Memory B cell (primary cell): Measurements from ENCODE around the gene IRAK2.

ENCODE experiments used
- ATAC-seq: fragments of 150-1000 bp; cut with Tn5 transposase; 2 replicates; pipeline ENCODE4 v1.10.0; 2021; ENCODE audit warnings: low read depth, mild to moderate bottlenecking, moderate library complexity
- DNase-seq, 2 donors: peaks; one replicate each; pipeline ENCODE4 v3.0.0; 2022; ENCODE audit warnings: low spot score in 2 of 2
- H3K27ac Mint-ChIP-seq: one replicate; pipeline ENCODE4 v1.8.0; 2022; ENCODE audit warnings: mild to moderate bottlenecking, moderate library complexity, mixed read lengths
- H3K27me3 Mint-ChIP-seq: one replicate; pipeline ENCODE4 v1.8.0; 2022; ENCODE audit warnings: mixed read lengths
- H3K36me3 Mint-ChIP-seq: one replicate; pipeline ENCODE4 v1.8.0; 2022; ENCODE audit warnings: mild to moderate bottlenecking, mixed read lengths
- H3K4me1 Mint-ChIP-seq: one replicate; pipeline ENCODE4 v1.8.0; 2022; ENCODE audit warnings: mixed read lengths
- H3K4me3 Mint-ChIP-seq: one replicate; pipeline ENCODE4 v1.8.0; 2022; ENCODE audit warnings: mild to moderate bottlenecking, moderate library complexity, mixed read lengths
- H3K9me3 Mint-ChIP-seq: one replicate; pipeline ENCODE4 v1.8.0; 2022; ENCODE audit warnings: mixed read lengths

Gene IRAK2

DNA sequence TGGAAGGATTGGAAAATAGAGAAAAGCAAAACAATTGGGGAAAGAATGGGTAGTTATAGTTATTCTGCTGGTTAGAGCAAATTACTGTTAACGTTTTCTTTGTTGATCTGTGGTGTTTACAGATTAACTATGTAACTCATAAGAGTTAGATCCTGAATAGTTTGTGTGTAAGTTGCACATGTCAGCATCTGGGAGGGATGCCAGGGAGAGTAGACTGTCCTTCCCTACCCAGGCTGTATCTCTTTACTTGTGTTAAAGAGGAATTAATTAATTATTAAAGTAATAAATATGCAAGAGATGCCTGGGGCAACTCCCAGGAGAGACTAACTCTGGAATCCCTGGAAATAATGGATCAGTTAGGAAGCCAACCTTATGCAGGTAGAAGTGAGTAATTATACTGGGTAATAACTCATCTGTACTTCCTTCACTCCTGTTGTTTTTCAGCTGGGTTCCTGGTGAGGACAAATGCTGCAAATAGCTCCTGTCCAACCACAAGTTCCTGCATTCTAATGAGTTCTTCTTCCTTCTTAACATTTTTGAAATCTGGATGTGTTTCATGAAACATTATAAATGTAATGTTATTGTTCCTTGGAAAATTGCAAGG is 109.1 kb downstream of the IRAK2 start:
- Mint-ChIP-seq H3K36me3 (peaks cover 11% of the 10 kb centered on the region), H3K4me3 (no peak overlapping the region), H3K27me3 (no peaks in the 10 kb centered on the region), H3K9me3 (no peaks in the 10 kb centered on the region), H3K4me1 (peaks cover 16% of the 10 kb centered on the region), H3K27ac (peak overlapping the region; percentile 87)
- ATAC-seq (no peak), DNase-seq (no peak)

DNA sequence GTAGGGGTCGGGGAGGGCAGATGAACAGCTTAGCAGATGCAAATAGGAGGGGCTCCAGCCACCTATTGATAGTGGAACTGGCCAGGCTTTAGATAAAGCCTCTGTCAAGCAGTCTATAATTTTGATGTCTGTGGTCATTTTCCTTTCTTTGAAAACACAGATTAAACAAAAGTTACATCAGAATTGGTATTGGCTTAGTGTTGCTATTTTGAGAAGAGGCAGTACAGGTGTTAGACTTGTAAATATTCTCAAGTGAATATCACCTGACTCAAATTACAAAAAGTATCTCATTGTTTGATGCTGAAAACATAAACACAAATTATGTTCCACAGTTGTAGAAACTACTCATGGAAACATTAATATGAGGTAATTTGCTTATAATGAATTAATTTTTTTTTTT is 109.9 kb downstream of the IRAK2 start:
- no peak for DNase-seq
- ATAC-seq: no peak
- H3K9me3 Mint-ChIP-seq: no peaks in the 10 kb centered on the region
- no peaks in the 10 kb centered on the region for H3K27me3 Mint-ChIP-seq
- H3K4me1 Mint-ChIP-seq: peaks cover 14% of the 10 kb centered on the region
- H3K4me3 Mint-ChIP-seq: no peak overlapping the region
- peaks cover 11% of the 10 kb centered on the region for H3K36me3 Mint-ChIP-seq
- peak overlapping the region; percentile 87 for H3K27ac Mint-ChIP-seq

DNA sequence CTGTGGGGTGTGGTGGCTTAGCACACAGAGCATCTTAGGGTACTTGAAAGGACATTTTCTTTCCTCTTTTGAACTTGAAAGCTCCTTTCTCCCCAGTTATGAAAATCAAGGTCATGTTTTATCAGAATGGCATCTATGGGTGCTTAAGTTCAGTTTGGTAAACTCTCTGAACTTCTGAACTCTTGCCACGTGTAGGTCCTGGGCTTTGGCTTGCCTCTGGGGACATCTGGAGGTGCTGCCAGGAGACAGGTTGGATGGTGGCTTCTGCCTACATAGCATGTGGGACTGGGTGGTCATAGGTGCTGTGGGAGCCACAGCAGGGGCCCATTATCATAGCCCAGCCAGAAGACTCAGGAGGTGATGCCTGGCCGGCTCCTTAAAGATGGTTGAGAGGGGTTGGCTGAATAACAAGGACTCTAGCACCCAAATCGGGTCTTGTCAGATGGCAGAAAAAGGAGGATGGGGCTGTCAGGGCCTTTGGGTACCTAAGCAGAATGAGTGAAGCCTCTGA is 112.5 kb downstream of the IRAK2 start:
- Mint-ChIP-seq H3K27ac (peak overlapping the region; percentile 17), H3K9me3 (no peaks in the 10 kb centered on the region), H3K4me3 (no peak overlapping the region), H3K4me1 (peaks cover 14% of the 10 kb centered on the region), H3K27me3 (no peaks in the 10 kb centered on the region), H3K36me3 (peaks cover 14% of the 10 kb centered on the region)
- DNase-seq: no peak
- no peak for ATAC-seq

DNA sequence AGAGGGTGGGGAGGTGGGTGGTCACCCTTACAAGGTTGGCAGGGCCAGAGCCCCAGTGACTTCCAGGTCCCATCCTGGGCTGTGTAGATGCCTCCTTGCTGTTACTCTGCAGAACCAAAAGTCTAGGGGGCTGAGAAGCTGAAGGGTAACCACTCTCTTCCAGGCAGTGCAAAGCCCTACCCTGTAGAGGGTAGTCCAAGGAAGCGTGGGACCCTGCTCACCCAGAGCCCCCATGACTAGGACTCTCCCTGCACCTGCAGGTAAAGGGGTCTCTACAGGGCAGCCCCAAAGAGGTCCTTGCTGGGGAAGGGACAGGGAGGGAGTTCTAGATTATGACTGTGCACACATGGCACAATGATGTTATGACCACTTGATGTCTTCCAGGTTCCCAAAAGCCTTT is 113.8 kb downstream of the IRAK2 start:
- H3K36me3 Mint-ChIP-seq: peaks cover 12% of the 10 kb centered on the region
- H3K27me3 Mint-ChIP-seq: no peaks in the 10 kb centered on the region
- DNase-seq (no peak), ATAC-seq (no peak)
- H3K4me1 Mint-ChIP-seq: peaks cover 6% of the 10 kb centered on the region
- H3K27ac Mint-ChIP-seq: no peak overlapping the region
- no peak overlapping the region for H3K4me3 Mint-ChIP-seq
- H3K9me3 Mint-ChIP-seq: no peaks in the 10 kb centered on the region

DNA sequence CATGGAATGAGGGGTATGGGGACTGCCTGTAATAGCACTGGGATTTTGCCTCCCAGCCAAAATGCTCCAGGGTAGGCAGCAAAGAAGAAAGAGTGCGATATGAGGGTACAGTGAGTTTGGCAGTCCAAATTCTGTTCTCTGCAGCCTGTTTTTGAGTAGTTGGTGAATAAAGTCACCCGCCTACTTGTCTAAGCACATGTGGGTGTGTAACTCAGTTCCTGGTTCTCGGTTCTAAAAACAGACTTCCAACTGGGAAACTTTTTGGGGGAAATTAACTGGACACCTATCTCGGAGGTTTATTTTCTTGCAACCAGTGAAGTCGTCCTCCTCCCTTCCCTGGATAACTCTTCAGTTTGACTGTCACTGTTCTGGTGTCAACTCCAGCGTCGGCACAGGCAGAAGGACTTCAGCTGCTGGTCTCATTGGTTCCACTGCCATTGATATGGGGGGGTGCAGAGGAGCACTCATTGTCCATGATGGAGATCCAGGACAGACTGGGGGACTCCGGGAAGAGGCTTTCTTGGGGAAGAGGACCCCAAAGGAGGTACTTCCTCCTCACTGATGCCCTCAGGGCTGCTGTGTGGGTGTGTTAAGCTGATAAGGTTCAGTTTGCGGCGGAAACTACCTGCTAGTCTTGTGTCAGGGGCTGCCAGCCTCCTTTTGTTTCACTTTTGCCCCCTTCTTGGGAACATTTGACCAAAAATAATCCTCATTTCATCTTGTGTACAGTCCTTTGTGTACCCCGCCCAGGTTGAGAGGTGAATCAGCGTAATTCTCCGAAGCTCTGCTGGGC is 114.9 kb downstream of the IRAK2 start:
- H3K4me3 Mint-ChIP-seq: no peak overlapping the region
- DNase-seq: no peak
- peak overlapping the region; percentile 62 for H3K27ac Mint-ChIP-seq
- H3K36me3 Mint-ChIP-seq: peaks cover 12% of the 10 kb centered on the region
- H3K9me3 Mint-ChIP-seq: no peaks in the 10 kb centered on the region
- ATAC-seq: no peak
- H3K27me3 Mint-ChIP-seq: no peaks in the 10 kb centered on the region
- peaks cover 5% of the 10 kb centered on the region for H3K4me1 Mint-ChIP-seq

DNA sequence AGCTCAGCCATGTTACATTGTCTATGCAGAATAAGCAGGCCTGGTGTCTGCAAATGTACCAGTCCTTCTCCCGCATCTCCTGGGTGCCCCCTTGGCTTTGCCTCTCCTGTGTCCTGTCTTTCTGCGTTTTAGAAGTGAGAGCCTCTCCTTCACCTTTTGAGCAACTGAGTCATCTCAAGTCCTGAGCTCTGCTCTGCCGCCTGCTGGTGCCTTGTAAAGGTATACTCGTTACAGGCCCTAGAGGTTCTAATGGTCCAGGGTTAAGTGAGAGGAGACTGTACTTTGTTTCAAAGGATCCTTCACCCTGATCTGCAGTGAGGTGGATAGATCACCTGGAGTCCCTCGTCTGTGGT is 115.4 kb downstream of the IRAK2 start:
- H3K9me3 Mint-ChIP-seq: no peaks in the 10 kb centered on the region
- peak overlapping the region; percentile 62 for H3K27ac Mint-ChIP-seq
- H3K27me3 Mint-ChIP-seq: no peaks in the 10 kb centered on the region
- peaks cover 10% of the 10 kb centered on the region for H3K4me1 Mint-ChIP-seq
- no peak for ATAC-seq
- H3K4me3 Mint-ChIP-seq: no peak overlapping the region
- no peak for DNase-seq
- H3K36me3 Mint-ChIP-seq: peaks cover 12% of the 10 kb centered on the region

DNA sequence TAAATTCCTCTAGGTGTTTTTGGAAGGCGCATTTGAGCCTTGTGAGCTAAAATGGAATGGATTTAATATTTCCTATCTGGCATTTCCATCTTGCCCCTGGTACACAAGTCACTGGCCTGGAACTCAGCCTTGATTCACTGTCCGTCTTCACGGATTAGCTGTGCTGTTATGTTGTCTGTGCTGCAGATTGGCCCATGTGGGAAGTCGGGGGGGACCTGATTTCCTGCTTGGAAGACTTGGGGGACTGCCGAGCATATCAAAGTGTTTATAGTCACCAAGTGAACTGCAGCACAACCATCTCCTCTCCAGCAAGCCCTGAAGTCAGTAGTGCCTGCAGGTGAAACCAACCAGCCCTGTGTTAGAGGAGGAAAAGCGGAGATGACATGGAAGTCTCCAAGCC is 115.9 kb downstream of the IRAK2 start:
- ATAC-seq: no peak
- Mint-ChIP-seq H3K4me3 (no peak overlapping the region), H3K9me3 (no peaks in the 10 kb centered on the region), H3K4me1 (peaks cover 13% of the 10 kb centered on the region), H3K27ac (peak overlapping the region; percentile 62), H3K27me3 (no peaks in the 10 kb centered on the region), H3K36me3 (peaks cover 12% of the 10 kb centered on the region)
- no peak for DNase-seq

DNA sequence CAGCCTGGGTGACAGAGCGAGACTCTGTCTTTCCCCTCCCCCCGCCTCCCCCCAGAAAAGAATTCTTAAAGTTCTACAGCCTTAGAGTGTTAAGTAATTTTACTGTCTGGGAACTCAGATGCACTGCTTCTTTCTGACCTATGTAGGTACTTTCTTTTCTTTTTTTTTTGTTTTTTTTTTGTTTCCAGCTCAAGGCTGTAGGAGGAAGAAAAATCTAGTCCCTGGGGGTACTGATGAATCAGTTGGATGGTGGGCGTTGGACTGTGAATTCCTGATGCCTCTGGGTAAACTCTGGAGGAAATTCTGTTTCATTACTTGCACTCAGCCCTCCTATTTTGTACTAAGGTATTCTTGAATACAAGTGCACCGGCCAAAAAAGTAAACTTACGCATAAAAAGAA is 117.2 kb downstream of the IRAK2 start:
- H3K27me3 Mint-ChIP-seq: no peaks in the 10 kb centered on the region
- peaks cover 12% of the 10 kb centered on the region for H3K36me3 Mint-ChIP-seq
- H3K27ac Mint-ChIP-seq: no peak overlapping the region
- DNase-seq: no peak
- ATAC-seq: no peak
- H3K4me1 Mint-ChIP-seq: peaks cover 13% of the 10 kb centered on the region
- H3K9me3 Mint-ChIP-seq: no peaks in the 10 kb centered on the region
- no peak overlapping the region for H3K4me3 Mint-ChIP-seq

DNA sequence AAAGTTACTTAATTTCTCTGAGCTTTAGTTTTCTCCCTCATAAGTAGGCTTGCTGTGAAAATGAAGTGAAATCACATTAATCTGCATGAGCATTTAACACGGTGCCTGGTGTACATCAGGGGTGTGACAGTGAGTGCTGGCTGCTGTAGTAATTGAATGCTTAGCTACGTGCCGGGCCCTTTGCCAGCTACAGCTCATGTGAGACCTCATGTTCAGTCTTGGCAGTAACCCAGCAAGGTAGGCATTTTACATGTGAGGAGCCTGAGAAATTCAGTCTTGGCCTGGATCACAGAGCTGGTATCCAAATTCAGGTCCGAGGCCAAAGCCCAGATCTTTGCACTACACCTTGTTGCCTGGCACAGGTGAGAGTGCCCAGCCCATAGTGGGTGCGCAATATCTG is 118.9 kb downstream of the IRAK2 start:
- Mint-ChIP-seq H3K36me3 (peaks cover 7% of the 10 kb centered on the region), H3K27me3 (no peaks in the 10 kb centered on the region), H3K9me3 (no peaks in the 10 kb centered on the region), H3K4me1 (peaks cover 13% of the 10 kb centered on the region), H3K27ac (no peak overlapping the region), H3K4me3 (no peak overlapping the region)
- DNase-seq (no peak), ATAC-seq (no peak)

DNA sequence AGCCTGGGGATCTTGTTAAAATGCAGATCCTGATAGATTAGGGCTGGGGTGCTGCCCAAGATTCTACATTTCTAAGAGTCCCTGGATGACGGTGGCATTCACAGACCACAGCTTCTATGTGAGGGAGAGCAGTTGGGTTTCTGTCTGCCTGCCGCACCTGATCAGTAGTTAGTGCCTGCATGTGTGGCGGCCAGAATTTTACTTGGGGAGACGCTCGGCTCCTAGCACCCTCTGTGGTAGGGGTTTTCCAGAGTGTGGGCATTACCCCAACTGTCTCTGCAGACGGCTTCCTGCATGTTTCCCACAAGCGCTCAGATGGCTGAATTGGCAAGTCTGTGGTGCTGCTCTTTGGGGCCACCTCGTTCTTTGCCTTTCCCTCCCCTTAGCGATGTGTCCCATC is 119.8 kb downstream of the IRAK2 start:
- peaks cover 13% of the 10 kb centered on the region for H3K4me1 Mint-ChIP-seq
- no peak overlapping the region for H3K4me3 Mint-ChIP-seq
- no peak for DNase-seq
- ATAC-seq: peak; percentile 86
- no peaks in the 10 kb centered on the region for H3K27me3 Mint-ChIP-seq
- H3K27ac Mint-ChIP-seq: peak overlapping the region; percentile 81
- no peaks in the 10 kb centered on the region for H3K9me3 Mint-ChIP-seq
- peaks cover 7% of the 10 kb centered on the region for H3K36me3 Mint-ChIP-seq

DNA sequence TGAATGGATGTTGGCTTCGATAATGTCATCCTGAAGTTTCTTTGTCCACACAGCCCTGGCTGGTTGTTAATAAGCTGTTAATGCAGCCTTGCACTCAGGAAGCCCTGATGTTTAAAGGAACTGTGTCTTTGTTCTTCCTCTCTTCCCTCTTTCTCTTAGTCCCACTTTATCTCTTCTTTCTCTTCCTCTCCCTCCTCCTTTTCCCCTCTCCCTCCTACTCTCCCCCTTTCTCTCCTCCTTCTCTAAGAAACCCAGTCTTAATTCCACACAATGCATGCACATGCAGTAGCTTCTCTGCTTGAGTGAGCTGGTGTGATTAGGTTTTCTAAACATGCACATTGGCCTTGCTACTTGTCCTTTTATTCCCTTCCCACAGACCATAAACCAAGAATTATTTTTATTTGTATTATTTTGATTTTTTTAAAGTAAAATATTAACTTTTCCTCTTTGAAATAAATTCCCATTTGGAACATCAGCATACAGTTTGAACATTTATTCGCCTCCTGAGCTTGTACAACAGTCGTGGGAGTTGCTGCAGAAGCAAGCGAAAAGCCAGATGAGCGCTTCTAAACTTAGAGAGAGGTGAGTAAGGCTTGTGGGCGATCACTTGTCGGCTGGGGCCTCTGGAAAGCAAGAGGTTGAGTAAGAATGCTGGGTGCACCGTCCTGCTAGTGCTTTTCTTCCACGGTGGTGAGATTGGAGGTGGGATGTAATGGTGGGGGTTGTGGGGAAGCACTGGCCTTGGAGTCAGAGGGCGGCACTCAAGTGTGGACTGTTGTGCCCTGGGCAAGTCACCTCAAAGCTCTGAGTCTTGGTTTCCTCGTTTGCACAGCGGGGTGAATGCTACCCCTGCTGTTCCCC is 120.8 kb downstream of the IRAK2 start:
- H3K9me3 Mint-ChIP-seq: no peaks in the 10 kb centered on the region
- DNase-seq (no peak), ATAC-seq (no peak)
- no peak overlapping the region for H3K4me3 Mint-ChIP-seq
- H3K4me1 Mint-ChIP-seq: peaks cover 13% of the 10 kb centered on the region
- H3K27ac Mint-ChIP-seq: peak overlapping the region; percentile 32
- H3K36me3 Mint-ChIP-seq: peaks cover 3% of the 10 kb centered on the region
- no peaks in the 10 kb centered on the region for H3K27me3 Mint-ChIP-seq

DNA sequence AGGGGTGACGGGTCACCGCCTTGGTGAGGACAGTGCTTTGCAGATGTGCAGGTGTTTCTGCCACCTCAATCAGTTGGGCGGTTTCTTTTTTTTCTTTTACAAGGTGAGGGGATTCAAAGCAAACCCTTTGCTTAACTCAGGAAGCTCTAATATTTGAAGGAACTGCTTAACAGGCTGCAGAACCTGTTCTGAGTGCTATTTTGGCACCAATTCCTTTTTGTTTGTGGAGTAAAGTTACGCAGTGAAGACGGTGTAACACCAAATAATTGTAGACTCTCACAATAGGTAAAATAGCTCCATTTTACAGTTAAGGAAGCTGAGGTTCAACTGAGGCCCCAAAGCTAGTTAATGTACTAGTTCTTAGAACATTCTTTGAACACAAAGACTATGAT is 121.4 kb downstream of the IRAK2 start:
- ATAC-seq (no peak), DNase-seq (no peak)
- Mint-ChIP-seq H3K36me3 (peaks cover 3% of the 10 kb centered on the region), H3K9me3 (no peaks in the 10 kb centered on the region), H3K4me3 (no peak overlapping the region), H3K27ac (no peak overlapping the region), H3K4me1 (peaks cover 13% of the 10 kb centered on the region), H3K27me3 (no peaks in the 10 kb centered on the region)

DNA sequence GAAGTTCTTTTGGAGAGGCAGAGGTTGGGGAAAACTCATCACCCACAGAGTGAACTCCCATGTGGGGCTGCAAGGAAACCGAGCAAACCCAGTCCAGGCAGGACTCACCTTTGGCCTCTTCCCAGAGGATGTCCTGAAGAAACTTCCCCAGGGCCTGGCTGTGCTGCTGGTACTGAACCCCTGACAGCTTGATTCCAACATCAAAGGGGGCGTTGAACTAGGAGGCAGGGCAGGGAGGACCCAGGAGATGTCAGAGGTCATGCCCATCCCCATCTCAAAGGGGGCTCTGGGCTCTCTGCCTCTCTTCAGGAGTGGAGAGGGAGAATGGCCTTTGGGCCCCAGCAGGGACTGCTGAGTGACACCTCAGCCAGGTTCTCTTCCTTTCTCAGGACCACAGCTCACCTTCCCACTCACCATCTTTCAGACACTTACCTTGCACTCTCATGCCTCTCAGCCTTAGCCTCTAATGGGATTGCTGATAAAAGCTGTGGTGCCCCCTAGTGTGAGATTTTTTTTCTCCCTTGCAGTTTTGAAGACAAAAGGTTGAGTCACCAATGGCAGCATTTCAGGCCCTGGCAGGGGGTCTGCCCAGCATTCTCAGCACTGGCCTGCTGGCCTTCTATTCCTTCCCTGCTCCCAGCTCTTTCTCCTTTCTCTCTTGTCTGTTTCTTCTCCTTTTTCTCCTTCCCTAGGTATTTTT is 122.0 kb downstream of the IRAK2 start:
- ATAC-seq: peak; percentile 53
- H3K4me3 Mint-ChIP-seq: no peak overlapping the region
- peaks cover 16% of the 10 kb centered on the region for H3K4me1 Mint-ChIP-seq
- peaks cover 5% of the 10 kb centered on the region for H3K36me3 Mint-ChIP-seq
- no peak overlapping the region for H3K27ac Mint-ChIP-seq
- DNase-seq: peak; percentile 27 to 34
- H3K9me3 Mint-ChIP-seq: no peaks in the 10 kb centered on the region
- no peaks in the 10 kb centered on the region for H3K27me3 Mint-ChIP-seq
